Activated naive CD8-positive, alpha-beta T cell treated with anti-CD3 and anti-CD28 coated beads for 36 hours (primary cell): ENCODE data around the gene CCNC. TPM values are rescaled to one million over a fixed set of nuclear protein-coding genes. Genes with fewer than 3 reads are reported as not detected.
"Not testable (repeated sequence)": the region's sequence is repeated elsewhere in the genome, so short reads cannot be mapped to it uniquely, and the experiment has no call there.

Source experiments
- DNase-seq: peaks from one replicate; pipeline ENCODE4 v3.0.0; 2021
- H3K27ac Mint-ChIP-seq: one replicate; pipeline ENCODE4 v1.8.0; 2022; ENCODE audit warnings: mild to moderate bottlenecking, moderate library complexity, mixed read lengths
- H3K27me3 Mint-ChIP-seq: one replicate; pipeline ENCODE4 v1.8.0; 2022; ENCODE audit warnings: mild to moderate bottlenecking, mixed read lengths
- H3K36me3 Mint-ChIP-seq: one replicate; pipeline ENCODE4 v1.8.0; 2021; ENCODE audit warnings: mild to moderate bottlenecking, mixed read lengths
- H3K4me1 Mint-ChIP-seq: one replicate; pipeline ENCODE4 v1.8.0; 2021; ENCODE audit warnings: mixed read lengths
- H3K4me3 Mint-ChIP-seq: one replicate; pipeline ENCODE4 v1.8.0; 2022; ENCODE audit warnings: mild to moderate bottlenecking, moderate library complexity, mixed read lengths
- H3K9me3 Mint-ChIP-seq: one replicate; pipeline ENCODE4 v1.8.0; 2022; ENCODE audit warnings: mixed read lengths
- total RNA-seq, 2 experiments: library from RNA; stranded (reverse); gene quantifications; one replicate each; pipeline ENCODE4 v1.2.3, GENCODE V29; 2021

CCNC gene
- total RNA-seq, 2 experiments from 2014 or later: 77.3 to 80.5 TPM

DNA sequence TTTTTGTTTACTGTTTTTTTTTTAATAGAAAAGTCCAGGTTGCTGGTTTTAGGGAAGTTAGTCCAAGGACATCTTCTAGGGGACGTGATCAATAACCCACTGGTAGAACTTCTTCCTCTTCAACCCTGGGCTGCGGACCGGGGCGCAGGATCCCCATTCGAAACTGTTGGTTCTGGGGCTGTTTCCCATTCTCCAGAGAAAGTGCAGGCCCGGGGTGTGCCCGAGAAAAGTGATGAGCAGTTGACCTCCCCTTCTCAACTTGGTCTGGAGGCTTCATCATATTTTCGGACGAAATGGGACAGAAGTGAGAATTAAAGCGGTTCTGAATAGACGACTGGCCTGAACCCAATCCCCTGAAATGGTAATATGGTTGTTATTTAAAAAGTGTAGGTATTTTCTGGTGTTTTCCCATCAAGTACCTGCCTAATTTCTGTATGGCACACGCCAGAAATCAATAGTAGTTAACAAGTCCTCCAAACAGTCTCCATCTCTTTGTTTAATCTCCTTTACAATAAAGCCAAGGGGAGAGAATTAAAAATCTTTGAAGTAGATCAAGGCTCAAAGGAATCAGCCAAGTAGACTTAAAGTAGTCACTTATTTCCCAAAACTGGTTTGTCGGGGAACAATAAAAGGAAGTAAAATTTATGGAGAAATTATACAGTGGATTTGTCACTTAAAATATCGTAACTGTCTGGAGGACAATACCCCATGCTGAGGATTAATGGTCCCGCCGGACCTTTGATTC lies 37.6 kb upstream of the CCNC start:
- Mint-ChIP-seq H3K27me3 (peaks cover 96% of the 10 kb centered on the region), H3K9me3 (peaks cover 8% of the 10 kb centered on the region), H3K27ac (no peak overlapping the region), H3K4me1 (peaks cover 47% of the 10 kb centered on the region), H3K4me3 (no peak overlapping the region), H3K36me3 (peaks cover 4% of the 10 kb centered on the region)
- no peak for DNase-seq

DNA sequence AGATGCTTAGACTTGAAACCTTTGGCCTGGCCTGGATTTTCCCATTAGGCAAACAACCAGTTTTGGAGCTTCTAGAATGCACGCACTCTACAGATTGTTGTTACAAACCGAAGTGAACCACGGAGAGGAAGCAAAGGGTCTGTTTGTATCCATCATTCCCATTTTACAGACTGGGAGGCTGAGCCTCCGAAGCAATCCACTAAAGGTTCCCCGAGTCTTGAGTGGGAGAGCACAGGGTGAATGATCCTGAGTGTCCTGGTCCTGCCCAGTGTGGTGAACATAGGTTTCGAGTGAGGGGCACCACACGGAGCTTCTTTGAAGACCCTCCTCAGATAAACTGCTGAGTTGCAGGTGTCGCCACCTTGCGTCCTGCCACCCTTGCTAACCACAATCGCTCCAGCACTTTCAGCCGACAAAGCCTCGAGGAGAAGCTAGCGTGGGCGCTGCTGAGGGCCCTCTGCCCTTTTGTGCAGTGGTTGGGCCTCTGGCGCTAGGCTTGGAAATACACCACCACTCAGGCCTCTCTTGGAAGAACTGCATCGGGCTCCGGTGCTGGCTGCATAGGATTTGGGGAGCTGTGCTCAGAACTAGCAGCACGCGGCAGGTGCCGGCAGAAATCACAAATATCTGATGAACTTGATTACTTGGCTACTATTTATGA lies 36.7 kb upstream of the CCNC start:
- Mint-ChIP-seq H3K9me3 (peaks cover 7% of the 10 kb centered on the region), H3K4me3 (no peak overlapping the region), H3K36me3 (peaks cover 4% of the 10 kb centered on the region), H3K27ac (no peak overlapping the region), H3K4me1 (peaks cover 39% of the 10 kb centered on the region), H3K27me3 (peaks cover 94% of the 10 kb centered on the region)
- no peak for DNase-seq

DNA sequence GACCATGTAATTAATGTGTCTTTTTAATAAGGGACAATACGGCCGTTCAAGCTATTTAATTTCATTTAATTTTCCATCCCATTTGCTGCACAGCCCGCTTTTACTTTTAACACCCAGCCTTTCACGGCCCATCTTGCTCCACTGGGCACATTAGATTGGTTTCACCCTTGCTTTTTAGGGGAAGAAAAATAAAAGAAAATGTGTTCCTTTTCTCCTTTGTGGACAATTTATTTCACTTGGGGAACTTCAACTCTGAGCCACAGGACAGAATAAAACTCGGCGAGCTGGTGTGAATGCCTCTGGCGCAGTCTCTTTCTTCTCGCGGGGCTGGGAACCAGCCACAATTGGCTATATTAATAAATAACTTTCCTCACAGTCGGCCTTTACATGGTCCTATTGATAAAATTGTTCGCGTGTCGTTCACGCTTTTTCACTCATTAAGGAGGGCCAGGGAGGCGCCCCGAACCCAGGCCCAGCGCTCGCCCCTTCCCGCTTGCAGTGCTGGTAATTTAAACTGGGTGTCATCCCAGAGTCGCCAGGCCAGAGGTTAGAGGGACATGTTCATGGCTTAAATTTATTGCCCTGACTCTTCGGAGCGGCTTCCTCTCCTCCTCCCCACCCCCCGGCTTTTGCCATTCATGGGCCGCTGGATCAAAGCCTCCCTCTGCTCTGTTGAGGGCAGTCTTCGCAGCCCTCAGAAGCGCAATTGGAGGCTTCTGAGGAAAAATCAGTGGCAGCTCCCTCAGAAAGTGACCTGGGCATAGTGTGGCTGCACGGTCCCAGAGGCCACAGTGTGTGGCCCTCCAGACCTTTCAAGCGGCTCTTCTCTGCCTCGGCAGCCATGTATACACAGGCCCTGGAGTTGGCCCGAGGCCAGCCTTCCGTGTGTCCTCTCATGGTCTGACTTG lies 36.0 kb upstream of the CCNC start:
- peaks cover 5% of the 10 kb centered on the region for H3K9me3 Mint-ChIP-seq
- H3K4me3 Mint-ChIP-seq: peak overlapping the region; percentile 54
- peaks cover 4% of the 10 kb centered on the region for H3K36me3 Mint-ChIP-seq

DNA sequence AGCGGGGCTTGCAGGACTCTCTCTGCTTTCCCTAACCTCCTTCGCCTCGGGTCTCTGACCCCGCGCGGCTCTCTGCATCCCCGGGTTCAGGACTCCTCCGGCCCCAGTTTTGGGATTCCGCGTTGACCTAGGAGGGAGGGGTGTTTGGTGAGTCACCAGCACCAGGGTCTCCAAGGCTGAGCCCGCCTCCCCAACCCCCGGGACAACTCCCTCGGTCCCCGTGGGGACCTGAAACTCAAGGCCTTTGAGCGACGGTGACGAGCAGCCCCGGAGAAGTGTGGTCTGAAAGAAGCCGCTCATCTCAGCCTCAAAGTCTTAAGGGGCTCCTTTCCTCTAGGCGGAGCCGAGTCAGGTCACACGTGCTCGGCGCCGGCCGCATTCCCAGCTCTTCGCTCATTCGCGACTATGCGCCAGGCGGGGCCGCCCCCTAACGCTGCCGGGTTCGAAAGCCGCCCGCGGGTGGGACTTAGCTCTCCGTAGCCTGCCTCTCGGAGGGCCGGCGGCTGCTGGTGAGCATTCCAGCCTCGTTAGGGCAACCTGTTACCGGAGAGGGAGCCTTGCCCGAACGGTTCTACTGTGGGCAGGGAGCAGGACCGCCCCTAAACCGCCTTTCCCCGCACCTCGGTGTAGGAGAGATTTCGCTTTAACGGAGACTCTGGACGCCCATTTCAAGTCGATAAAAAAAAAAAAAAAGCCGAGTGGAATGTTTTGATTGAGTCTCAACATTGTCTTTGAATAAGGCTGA lies 35.1 kb upstream of the CCNC start:
- Mint-ChIP-seq H3K27ac (no peak overlapping the region), H3K4me3 (peak overlapping the region; percentile 34), H3K9me3 (no peaks in the 10 kb centered on the region), H3K4me1 (peaks cover 31% of the 10 kb centered on the region), H3K27me3 (peaks cover 94% of the 10 kb centered on the region), H3K36me3 (peaks cover 4% of the 10 kb centered on the region)
- DNase-seq: peak; percentile 48

More for the DNA sequence above, 36.0 kb upstream of the CCNC start:
- peaks cover 94% of the 10 kb centered on the region for H3K27me3 Mint-ChIP-seq
- H3K4me1 Mint-ChIP-seq: peaks cover 36% of the 10 kb centered on the region
- H3K27ac Mint-ChIP-seq: no peak overlapping the region
- no peak for DNase-seq

DNA sequence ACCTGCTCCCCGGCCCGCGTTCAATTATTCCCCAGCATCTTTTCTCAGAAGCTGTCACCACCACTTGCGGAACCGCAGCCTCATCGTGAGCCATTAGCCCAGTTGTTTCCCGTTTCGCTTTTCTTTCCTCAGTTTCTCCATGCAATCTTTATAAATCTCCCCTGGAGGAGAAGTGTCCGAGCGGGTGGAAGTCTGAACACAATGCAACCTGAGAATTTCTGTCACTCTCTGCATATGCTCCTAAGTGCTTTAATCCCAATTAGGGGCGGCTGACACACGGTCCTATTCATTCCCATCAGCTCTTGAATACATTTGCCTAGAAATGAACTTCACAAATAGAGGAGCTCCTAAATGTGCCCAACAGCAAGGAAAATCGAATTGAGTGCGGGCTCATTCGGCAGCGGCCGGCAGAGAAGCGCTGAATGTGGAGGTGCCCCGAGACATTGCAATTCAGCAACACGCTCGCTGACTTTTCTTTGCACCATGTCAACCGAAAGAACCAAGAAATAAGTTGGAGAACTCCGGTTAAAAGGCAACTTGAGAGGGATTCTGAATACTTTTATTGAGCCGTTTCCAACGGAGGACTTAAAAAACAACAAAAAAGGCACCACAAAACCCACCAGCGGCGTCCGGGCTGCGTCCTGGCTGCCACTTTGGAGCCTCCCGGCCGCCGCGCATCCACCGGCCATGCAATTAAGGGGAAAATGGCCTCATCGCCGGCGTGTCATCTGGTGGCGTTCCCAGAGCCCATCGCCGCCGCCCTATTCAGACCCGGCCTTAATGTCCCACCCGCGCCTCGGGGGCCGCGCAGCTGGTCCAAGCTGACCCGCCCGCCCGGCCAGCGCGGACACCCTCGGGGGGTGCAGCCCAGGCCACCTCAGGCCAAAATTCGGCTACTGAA lies 34.3 kb upstream of the CCNC start:
- Mint-ChIP-seq H3K9me3 (no peaks in the 10 kb centered on the region), H3K4me3 (peak overlapping the region; percentile 15), H3K4me1 (peaks cover 26% of the 10 kb centered on the region), H3K36me3 (peaks cover 2% of the 10 kb centered on the region), H3K27ac (no peak overlapping the region), H3K27me3 (peaks cover 94% of the 10 kb centered on the region)
- DNase-seq: no peak

DNA sequence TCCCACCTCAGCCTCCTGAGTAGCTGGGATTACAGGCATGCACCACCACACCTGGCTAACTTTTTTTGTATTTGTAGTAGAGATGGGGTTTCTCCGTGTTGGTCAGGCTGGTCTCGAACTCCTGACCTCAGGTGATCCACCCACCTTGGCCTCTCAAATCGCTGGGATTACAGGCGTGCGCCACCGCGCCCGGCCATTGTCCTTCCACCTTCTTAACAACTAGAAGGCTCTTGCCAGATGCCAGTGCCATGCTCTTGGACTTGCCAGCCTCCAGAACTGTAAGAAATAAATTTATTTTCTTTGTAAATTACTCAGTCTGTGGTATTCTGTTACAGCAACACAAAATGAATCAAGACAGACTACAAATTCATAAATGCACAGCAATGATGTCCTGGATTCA lies 26.2 kb upstream of the CCNC start:
- peaks cover 91% of the 10 kb centered on the region for H3K27me3 Mint-ChIP-seq
- H3K36me3 Mint-ChIP-seq, DNase-seq, H3K27ac Mint-ChIP-seq, H3K4me3 Mint-ChIP-seq, H3K9me3 Mint-ChIP-seq: not testable (repeated sequence)
- peaks cover 13% of the 10 kb centered on the region for H3K4me1 Mint-ChIP-seq

DNA sequence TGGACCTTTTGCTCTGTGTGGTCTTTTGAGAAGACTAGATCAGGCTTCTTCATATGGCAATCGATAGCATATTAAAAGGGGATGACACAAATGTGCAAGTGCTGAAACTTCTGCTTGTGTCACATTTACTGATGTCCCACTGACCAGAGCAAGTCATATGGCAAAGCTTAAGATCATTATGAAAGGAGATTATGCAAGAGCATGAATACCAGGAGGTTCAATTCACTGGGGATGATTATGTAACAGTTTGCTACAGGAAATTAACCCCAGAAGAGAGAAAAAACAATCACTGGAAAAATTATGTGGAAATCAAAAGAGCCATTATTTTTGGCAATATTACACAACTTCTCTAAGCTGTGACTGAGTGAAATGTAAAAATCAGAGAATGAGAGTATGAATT lies 24.4 kb upstream of the CCNC start:
- Mint-ChIP-seq H3K4me1 (peaks cover 19% of the 10 kb centered on the region), H3K4me3 (no peak overlapping the region), H3K27me3 (peaks cover 90% of the 10 kb centered on the region), H3K9me3 (peaks cover 4% of the 10 kb centered on the region), H3K36me3 (no peaks in the 10 kb centered on the region), H3K27ac (no peak overlapping the region)
- DNase-seq: no peak

DNA sequence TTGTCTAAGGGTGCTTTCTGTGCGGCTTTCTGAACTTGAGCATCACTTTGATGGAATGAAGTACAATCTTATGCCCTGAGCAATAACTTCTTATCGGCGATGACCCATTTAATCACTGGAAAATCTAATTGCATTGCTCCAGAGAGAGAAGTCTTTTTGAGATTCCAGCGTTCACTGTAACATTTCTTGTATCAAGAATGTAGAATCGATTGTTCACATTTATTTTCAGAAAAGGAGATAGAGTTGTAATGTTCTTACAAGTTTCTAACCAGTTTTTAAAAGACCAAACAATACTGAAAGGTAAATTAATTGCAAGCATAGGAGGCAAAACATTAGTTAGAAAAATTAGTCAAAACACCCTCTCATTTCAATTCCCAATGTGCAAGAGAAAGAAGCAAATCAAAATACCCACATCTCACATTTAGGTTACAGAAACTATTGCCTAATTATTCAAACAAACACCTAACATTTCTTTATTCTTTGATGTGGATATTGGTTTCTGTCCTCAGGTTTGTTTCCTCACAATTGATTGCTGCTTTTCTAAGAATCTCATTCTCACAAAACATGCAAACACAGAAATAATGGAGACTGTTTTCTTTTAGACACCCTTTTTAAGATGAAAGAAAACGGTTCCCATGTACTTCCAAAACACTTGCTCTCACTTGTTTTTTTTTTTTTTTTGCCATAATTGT lies 23.4 kb upstream of the CCNC start:
- Mint-ChIP-seq H3K27ac (no peak overlapping the region), H3K4me1 (peaks cover 19% of the 10 kb centered on the region), H3K27me3 (peaks cover 88% of the 10 kb centered on the region), H3K36me3 (no peaks in the 10 kb centered on the region), H3K9me3 (peaks cover 4% of the 10 kb centered on the region), H3K4me3 (no peak overlapping the region)
- DNase-seq: no peak

DNA sequence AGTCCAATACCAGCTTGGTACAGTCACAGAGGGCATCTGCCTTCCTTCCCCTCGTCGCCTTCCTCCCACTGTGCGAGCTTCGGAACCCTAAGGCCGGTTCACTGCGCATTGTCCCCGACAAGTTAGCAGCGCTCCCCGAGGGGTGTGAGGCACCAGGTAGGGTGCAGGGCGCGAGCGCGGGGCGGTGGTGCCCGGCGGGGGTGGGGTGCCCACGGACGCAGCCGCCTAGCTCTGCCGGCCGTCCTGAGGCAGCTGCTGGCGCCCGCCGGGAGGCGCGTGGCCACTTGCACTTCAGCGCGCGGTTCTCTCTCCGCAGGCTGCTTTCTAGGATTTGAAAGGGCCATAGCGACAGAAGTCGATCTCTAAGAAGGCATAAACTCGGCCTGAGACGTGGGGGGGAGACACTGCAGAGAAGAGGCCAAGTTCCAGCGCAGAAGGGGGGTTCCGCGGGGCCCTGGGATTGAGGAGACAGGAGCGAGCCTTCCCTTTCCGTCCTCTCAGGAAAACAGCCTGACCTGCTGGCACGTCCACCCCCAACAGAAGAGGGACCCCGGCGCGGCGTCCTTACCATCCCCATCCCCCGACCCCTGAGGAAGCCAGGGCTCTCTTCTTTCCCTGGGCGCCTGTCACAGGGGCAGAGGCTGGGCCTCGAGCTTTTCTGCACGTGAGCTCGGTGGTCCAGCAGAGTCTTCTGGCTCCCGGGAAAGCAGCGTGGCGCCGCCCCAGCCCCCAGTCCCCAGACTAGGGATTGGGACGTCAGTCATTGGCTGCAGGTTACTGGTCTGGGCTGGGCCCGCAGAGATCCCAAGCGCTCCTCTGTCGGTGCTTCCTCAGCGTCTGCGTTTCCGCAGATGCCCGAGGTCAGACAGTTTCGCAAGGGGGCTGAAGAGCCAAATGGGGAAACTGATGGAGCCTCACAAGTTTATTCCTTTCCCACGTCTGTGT lies 22.5 kb upstream of the CCNC start:
- H3K27ac Mint-ChIP-seq: no peak overlapping the region
- peaks cover 19% of the 10 kb centered on the region for H3K4me1 Mint-ChIP-seq
- DNase-seq: no peak
- H3K36me3 Mint-ChIP-seq: no peaks in the 10 kb centered on the region
- H3K9me3 Mint-ChIP-seq: peaks cover 4% of the 10 kb centered on the region
- no peak overlapping the region for H3K4me3 Mint-ChIP-seq
- H3K27me3 Mint-ChIP-seq: peaks cover 84% of the 10 kb centered on the region

DNA sequence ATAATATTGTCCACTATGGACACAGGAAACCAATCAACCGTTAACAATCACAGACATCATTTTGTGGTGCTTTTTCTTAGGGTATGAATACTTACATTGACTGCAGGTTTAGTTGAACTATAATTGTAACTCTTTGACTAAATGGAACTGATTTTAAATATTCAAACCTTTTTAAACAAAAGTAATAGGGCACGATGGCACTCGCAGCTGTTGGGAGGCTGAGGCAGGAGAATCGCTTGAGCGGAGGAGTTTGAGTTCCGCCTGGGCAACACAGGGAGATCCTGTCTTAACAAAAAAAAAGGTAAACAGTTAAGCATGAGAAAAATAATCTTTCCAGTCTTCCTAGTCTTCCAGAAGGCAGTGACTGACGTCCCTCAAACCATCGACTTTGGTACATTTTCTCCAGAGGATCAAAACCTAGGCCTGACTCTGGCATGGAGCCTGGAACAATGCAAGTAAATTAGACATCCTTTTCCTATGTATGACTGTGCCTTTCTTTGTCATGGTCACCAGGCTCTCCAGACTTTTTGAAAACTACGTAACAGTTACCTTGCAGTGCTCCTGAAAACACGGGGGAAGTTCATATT lies 21.5 kb upstream of the CCNC start:
- H3K4me1 Mint-ChIP-seq: peaks cover 19% of the 10 kb centered on the region
- no peak for DNase-seq
- H3K27me3 Mint-ChIP-seq: peaks cover 83% of the 10 kb centered on the region

DNA sequence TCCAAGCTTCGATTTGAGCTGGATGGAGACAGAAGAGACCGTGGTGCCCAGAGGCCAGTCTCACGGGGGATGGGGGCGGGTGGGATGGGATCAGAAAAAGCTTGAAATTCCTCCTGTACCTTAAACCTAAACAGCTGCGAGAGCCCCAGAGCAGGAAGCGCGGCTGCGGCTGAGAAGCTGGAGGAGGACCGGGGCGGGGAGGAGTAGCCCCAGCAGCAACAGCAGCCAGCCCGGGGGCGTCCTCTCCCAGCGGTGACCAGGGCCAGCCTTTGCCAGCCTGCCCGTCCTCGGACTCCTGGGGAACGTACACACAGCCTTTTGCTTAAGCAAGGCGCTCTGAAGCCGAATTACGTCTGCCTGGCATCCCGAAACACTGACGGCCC lies 20.8 kb upstream of the CCNC start:
- H3K36me3 Mint-ChIP-seq: no peaks in the 10 kb centered on the region
- H3K27ac Mint-ChIP-seq: no peak overlapping the region
- DNase-seq: no peak
- H3K4me1 Mint-ChIP-seq: peaks cover 19% of the 10 kb centered on the region
- H3K27me3 Mint-ChIP-seq: peaks cover 83% of the 10 kb centered on the region
- H3K4me3 Mint-ChIP-seq: peak overlapping the region; percentile 77
- no peaks in the 10 kb centered on the region for H3K9me3 Mint-ChIP-seq

More for the DNA sequence above, 21.5 kb upstream of the CCNC start:
- H3K27ac Mint-ChIP-seq: no peak overlapping the region
- H3K4me3 Mint-ChIP-seq: peak overlapping the region; percentile 77
- peaks cover 1% of the 10 kb centered on the region for H3K9me3 Mint-ChIP-seq
- no peaks in the 10 kb centered on the region for H3K36me3 Mint-ChIP-seq

DNA sequence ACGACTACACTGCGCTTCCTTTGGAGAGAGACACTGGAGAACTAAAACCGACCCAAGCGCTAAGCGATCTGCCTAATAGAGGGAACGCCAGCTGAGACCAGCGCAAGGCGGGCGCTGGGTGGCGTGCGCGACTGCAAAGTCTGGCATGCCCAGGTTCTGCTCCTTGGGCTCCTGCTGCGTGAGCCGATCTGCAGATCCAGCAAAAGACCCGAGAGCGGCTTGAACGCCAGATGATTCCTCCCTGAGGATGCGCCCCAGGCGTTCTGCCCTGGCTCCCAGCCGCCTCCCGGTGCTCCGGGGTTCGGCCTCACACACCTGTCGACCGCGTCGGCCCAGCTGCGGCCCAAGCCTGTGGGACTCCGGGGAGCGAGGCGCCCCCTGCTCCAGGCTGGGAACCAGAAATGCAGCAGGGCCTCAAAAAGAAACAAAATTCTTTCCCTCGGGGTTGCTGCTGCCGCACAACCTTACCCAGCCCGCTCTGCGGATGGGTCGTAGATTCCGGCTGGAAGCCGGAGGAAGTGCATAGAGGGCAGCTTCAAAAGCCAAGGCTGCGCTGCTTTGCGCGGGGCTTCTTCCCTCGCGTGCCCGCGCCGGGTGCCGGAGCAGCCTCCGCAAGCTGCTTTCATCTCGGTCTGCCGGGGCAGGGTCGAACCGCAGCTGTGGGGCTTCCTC lies 20.3 kb upstream of the CCNC start:
- no peak overlapping the region for H3K27ac Mint-ChIP-seq
- peaks cover 19% of the 10 kb centered on the region for H3K4me1 Mint-ChIP-seq
- no peaks in the 10 kb centered on the region for H3K9me3 Mint-ChIP-seq
- H3K4me3 Mint-ChIP-seq: peak overlapping the region; percentile 77
- peaks cover 78% of the 10 kb centered on the region for H3K27me3 Mint-ChIP-seq
- peak; percentile 76 for DNase-seq
- no peaks in the 10 kb centered on the region for H3K36me3 Mint-ChIP-seq
